Heart right ventricle (tissue), 16 donors: ENCODE measurements around the gene GNG7. TPM values are rescaled to one million over a fixed set of nuclear protein-coding genes. Genes with fewer than 3 reads are reported as not detected.

Source experiments
- ATAC-seq, 8 donors: fragments of 200-7000 bp; cut with Tn5 transposase; one replicate each; pipeline ENCODE4 v1.9.1; 2020; ENCODE audit warnings: mild to moderate bottlenecking in 8 of 8, moderate library complexity in 8 of 8, moderate number of reproducible peaks in 1 of 8
- DNase-seq, 2 donors: peaks; one replicate each; pipeline ENCODE4 v3.0.0-alpha.2; 2020
- H3K27ac ChIP-seq, 10 donors: fragments of 200-600 bp; sonication (generic) in 2 of 10; one replicate each; pipeline versions ENCODE4 v1.5.0 to v1.8.0; 2020 to 2022; ENCODE audit warnings: mild to moderate bottlenecking in 3 of 10
- H3K27me3 ChIP-seq, 7 donors: fragments of 200-600 bp; one replicate each; pipeline ENCODE4 v1.8.0; 2021 to 2022; ENCODE audit warnings: mild to moderate bottlenecking in 2 of 7
- H3K36me3 ChIP-seq, 9 donors: fragments of 200-600 bp; sonication (generic) in 1 of 9; one replicate each; pipeline versions ENCODE4 v1.5.0 to v1.8.0; 2020 to 2022; ENCODE audit warnings: mild to moderate bottlenecking in 2 of 9
- H3K4me1 ChIP-seq, 9 donors: fragments of 200-600 bp; sonication (generic) in 1 of 9; one replicate each; pipeline versions ENCODE4 v1.5.0 to v1.8.0; 2020 to 2022; ENCODE audit warnings: mild to moderate bottlenecking in 4 of 9
- H3K4me3 ChIP-seq, 10 donors: fragments of 200-600 bp; sonication (generic) in 2 of 10; one replicate each; pipeline versions ENCODE4 v1.5.0 to v1.8.0; 2020 to 2022; ENCODE audit warnings: mild to moderate bottlenecking in 7 of 10, moderate library complexity in 2 of 10
- H3K9me3 ChIP-seq, 11 donors: fragments of 200-600 bp in 10 of 11; sonication (generic) in 2 of 11; one replicate each; pipeline versions ENCODE4 v1.5.0 to v1.8.0; 2013 to 2022; ENCODE audit warnings: mild to moderate bottlenecking in 2 of 11, control low read depth in 1 of 11, moderate library complexity in 1 of 11
- WGBS, 2 donors: extraction: QIAGEN DNeasy Blood & Tissue Kit; methylation state at CpG; one replicate each; pipeline ENCODE4 v1.1.7; 2013; ENCODE audit warnings: inconsistent platforms in 1 of 2; 5-methylcytosine and 5-hydroxymethylcytosine counted together
- intact Hi-C, 10 donors: fragments of 100-400 bp; cut with DNase I; formaldehyde crosslinking; loops; one replicate each; pipeline versions ENCODE4 v1.11.1 to v1.14.2; 2022
- long read RNA-seq, 3 donors: library from polyadenylated mRNA; unstranded; transcript quantifications; one replicate each; pipeline ENCODE4 v2.0.0, GENCODE V29; 2020 to 2021
- polyA plus RNA-seq, 2 donors: library from polyadenylated mRNA; stranded (reverse); fragments of 200-250 nt; gene quantifications; one replicate each; pipeline ENCODE4 v1.2.3, GENCODE V29; 2013
- total RNA-seq, 10 donors: library from RNA; stranded (reverse); fragmentation: NEBNext Ultra II Directional in 3 of 10; extraction: Animal tissue kit (Norgen Biotek cat#: 25700) in 3 of 10; gene quantifications; one replicate each; pipeline versions ENCODE4 v1.2.1 to v1.2.4, GENCODE V29; 2021 to 2023
- TF ChIP-seq, protein P1 (sequence below), 9 donors: fragments of 200-600 bp; sonication (generic) in 2 of 9; IDR thresholded peaks; one replicate each; pipeline versions ENCODE4 v1.5.0 to v1.8.0; 2021 to 2022; ENCODE audit warnings: antibody characterized with exemption in 9 of 9, mild to moderate bottlenecking in 5 of 9, moderate library complexity in 1 of 9
- donor health status: Arrhythmogenic right ventricular cardiomyopathy.
- donor health status: ischemic (EF 13 %, LVEDD 7.1; RV severe dilation, severe dysfunction).
- donor health status: healthy with polysubstance abuse.
- donor health status: DM: no; HTN: yes; CAD: no.
- donor health status: DM: no; HTN: no; CAD: no.
- donor health status: ischemic (EF 25% LVEDD 6.9; RV normal size, moderate dysfunction).
- donor health status: ischemic (EF 25% LVEDD 5.7; RV mildly dilated, moderate dysfunction).
- donor health status: healthy.
- donor health status: DM: yes; HTN: yes; CAD: no.
- donor health status: Ischemic cardiomyopathy.
- donor health status: ischemic (EF 35%, LVEDD 5.7; RV mildly dilated, moderate dysfunction).
- donor health status: nonischemic (EF 11% LVEDD 7.7; RV severe dilation, severe dysfunction).
- donor health status: DM: yes; HTN: yes; CAD: no.
- donor health status: PGD.
- donor health status: ischemic (EF 29% LVEDD 5.4; RV normal size, mild dysfunction).
- donor health status: nonischemic (EF 23%, LVEDD 6.1; RV moderate dilation, normal function).

The GNG7 gene
- 10 to 100 TPM; 27.9 to 56.9 (median 39.7) TPM for total RNA-seq
- 10 to 100 TPM in 1 of 2 donors, 1 to 10 TPM in 1; 8.4 to 14.9 TPM for polyA plus RNA-seq
- long read RNA-seq, donor 1, full-length matches to known transcripts: 22 of 60 reads
- long read RNA-seq, donor 1, partial matches to known transcripts: 1 of 60 reads
- long read RNA-seq, donor 1, other reads (novel, unspliced or antisense): 37 of 60 reads
- long read RNA-seq, donor 2, full-length matches to known transcripts: 12 of 37 reads
- long read RNA-seq, donor 2, partial matches to known transcripts: 0 of 37 reads
- long read RNA-seq, donor 2, other reads (novel, unspliced or antisense): 25 of 37 reads
- long read RNA-seq, donor 3, full-length matches to known transcripts: 21 of 97 reads
- long read RNA-seq, donor 3, partial matches to known transcripts: 2 of 97 reads
- long read RNA-seq, donor 3, other reads (novel, unspliced or antisense): 74 of 97 reads

DNA sequence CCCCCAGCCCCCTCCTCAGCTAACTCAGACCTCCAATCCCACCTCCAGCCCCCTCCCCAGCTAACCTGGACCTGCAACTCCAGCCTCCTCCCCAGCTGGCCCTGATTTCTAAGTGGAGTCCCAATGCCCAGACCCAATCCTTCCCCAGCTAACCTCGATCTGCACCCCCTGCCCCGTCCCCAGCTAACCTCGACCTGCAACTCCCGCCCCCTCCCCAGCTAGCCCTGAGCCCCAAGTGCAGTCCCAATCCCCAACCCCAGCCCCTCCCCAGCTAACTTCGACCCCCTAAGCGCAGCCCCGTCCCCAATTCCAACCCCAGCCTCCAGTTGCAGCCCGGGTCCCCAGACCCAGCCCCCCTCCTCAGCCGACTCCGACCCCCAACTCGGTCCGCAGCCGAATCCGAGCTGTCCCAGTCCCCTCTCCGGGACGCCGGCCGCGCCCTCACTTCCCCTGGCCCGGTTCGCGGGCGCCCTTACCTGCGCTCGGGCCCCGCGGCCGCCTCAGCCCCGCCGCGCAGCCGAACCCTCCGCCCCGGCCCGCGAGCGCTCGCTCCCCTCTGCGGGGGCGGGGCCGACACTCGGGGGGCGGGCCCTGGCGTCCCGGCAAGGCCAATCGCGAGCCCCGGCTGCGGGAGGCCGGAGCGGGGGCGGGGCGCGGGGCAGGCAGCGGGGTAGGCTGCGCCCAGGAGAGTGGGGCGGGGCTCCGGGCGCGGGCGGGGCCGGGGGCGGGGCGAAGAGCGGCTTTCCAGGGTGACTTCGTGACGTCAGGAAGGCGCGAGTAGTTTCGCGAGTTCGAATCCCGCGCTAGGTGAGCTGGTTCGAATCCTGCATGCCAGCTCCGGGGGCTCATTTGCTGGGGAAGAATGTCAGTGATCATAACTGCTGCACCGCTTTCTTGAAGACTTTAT lies at the start of gene GNG7:
Gene GNG7, minus strand, starts transcription at position 525 of the 907 bp plus-strand sequence. CDS start 182,006 bp downstream, outside the sequence.
- peaks cover 0 to 10% (median 0%) of the 10 kb centered on the region in 7 donors for H3K27me3 ChIP-seq
- H3K27ac ChIP-seq: peak within 1 kb of the TSS in 5 of 10 donors; percentile 30 to 67 (median 42)
- H3K9me3 ChIP-seq: no peaks in the 10 kb centered on the region
- H3K4me1 ChIP-seq: peaks cover 0 to 13% (median 4%) of the 10 kb centered on the region in 9 donors
- H3K4me3 ChIP-seq: peak within 1 kb of the TSS; percentile 24 to 59 (median 53)
- ATAC-seq: peak; percentile 98 to 100 (median 99)
- intact Hi-C loops: loop anchor here in 1 of 10 donors (5.0 kb wide), 1 partner anchor 40 kb away; no protein-coding TSS in a partner anchor
- H3K36me3 ChIP-seq: no peaks in the 10 kb centered on the region
- TF ChIP-seq, protein P1, sequence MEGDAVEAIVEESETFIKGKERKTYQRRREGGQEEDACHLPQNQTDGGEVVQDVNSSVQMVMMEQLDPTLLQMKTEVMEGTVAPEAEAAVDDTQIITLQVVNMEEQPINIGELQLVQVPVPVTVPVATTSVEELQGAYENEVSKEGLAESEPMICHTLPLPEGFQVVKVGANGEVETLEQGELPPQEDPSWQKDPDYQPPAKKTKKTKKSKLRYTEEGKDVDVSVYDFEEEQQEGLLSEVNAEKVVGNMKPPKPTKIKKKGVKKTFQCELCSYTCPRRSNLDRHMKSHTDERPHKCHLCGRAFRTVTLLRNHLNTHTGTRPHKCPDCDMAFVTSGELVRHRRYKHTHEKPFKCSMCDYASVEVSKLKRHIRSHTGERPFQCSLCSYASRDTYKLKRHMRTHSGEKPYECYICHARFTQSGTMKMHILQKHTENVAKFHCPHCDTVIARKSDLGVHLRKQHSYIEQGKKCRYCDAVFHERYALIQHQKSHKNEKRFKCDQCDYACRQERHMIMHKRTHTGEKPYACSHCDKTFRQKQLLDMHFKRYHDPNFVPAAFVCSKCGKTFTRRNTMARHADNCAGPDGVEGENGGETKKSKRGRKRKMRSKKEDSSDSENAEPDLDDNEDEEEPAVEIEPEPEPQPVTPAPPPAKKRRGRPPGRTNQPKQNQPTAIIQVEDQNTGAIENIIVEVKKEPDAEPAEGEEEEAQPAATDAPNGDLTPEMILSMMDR (IDR thresholded peaks at IDR 0.05): no peak
- DNase-seq: peak; percentile 90 to 96
- WGBS, 2 donors: 2 to 3% methylated on average over 74 to 77 of the region's 77 CpGs

DNA sequence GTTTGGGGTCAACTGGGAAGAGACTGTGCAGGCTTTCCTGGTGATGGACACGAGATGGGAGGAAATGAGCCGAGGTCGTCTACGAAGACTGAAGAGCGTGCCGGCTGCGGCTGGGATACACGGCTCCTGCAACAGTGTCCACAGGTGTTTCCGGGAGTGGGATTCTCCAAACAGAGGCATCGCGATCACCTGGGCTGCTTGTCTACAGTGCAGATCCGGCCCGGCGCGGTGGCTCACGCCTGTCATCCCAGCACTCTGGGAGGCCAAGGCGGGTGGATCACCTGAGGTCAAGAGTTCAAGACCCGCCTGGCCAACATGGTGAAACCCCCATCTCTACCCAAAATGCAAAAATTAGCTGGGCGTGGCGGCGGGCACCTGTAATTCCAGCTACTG lies 48.9 kb upstream of the GNG7 start:
- intact Hi-C loops: loop anchor here in 4 of 10 donors (2.0 to 10.0 kb wide), 6 partner anchors 89 to 287 kb away; no protein-coding TSS in a partner anchor
- 88% methylated on average over 21 of the region's 21 CpGs for whole genome bisulfite sequencing, 2 donors
- H3K9me3 ChIP-seq: no peaks in the 10 kb centered on the region
- no peak overlapping the region for H3K4me3 ChIP-seq
- ATAC-seq: no peak
- no peak for DNase-seq
- no peaks in the 10 kb centered on the region for H3K27me3 ChIP-seq
- no peak overlapping the region for H3K27ac ChIP-seq
- TF ChIP-seq, protein P1 (IDR thresholded peaks at IDR 0.05): no peak
- H3K36me3 ChIP-seq: peaks cover 0 to 36% (median 27%) of the 10 kb centered on the region in 9 donors
- H3K4me1 ChIP-seq: peaks cover 0 to 8% (median 4%) of the 10 kb centered on the region in 9 donors

DNA sequence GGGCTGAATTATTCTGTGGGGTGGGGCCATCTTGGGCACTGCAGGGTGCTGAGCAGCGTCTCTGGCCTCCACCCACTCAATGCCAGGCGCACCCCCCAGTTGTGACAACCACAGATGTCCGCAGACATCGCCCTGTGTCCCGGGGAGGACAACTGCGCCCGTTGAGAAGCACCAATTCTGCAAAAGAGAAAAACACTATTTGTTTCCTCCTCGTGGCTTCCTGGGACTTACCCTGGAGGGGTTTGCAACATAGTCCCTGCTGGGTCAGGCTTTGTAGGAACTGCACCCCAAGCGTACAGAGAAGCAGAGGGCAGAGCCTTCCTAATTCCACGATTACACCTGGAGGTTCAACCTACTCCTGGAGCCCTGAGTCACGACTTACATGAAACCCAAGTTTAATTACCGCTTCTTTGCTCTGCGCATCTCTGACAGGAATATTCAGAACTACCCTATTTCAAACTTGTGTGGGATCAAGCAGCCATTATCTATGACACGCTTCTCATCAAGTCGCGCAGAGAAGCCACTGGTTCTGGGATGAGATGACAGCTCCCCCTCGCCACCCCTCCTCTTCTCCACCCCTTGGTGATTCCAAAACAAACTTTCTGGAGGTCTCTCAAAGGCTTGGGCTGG lies 48.4 kb upstream of the GNG7 start:
- Histone ChIP-seq H3K27ac (no peak overlapping the region), H3K27me3 (no peaks in the 10 kb centered on the region), H3K36me3 (peaks cover 0 to 31% (median 22%) of the 10 kb centered on the region in 9 donors), H3K4me3 (no peak overlapping the region), H3K9me3 (no peaks in the 10 kb centered on the region), H3K4me1 (peaks cover 0 to 8% (median 4%) of the 10 kb centered on the region in 9 donors)
- ATAC-seq (no peak), DNase-seq (no peak)
- TF ChIP-seq, protein P1 (IDR thresholded peaks at IDR 0.05): no peak
- WGBS, 2 donors: 76 to 79% methylated on average over 17 of the region's 17 CpGs
- intact Hi-C loops: loop anchor here in 4 of 10 donors (2.0 to 10.0 kb wide), 6 partner anchors 89 to 286 kb away; no protein-coding TSS in a partner anchor
